HCT116 (cell line): ENCODE results near the gene RBBP8NL. TPM values are rescaled to one million over a fixed set of nuclear protein-coding genes. Genes with fewer than 3 reads are reported as not detected.

Experiments used
- ATAC-seq: fragments of 200-7000 bp; cut with Tn5 transposase; 2 replicates; pipeline ENCODE4 v1.9.1; 2020; ENCODE audit warnings: mild to moderate bottlenecking, moderate library complexity
- BruUV-seq: library from RNA; stranded (reverse); fragments of 400-500 nt; replicated peaks from 2 replicates; lab custom pipeline; 2021; lab: Mats Ljungman, UMichigan
- CTCF ChIA-PET: fragments of 300-600 bp; sonication (Branson Sonifier 250); formaldehyde crosslinking; loops from one replicate; lab custom pipeline; 2021; ENCODE audit warnings: antibody characterized with exemption; lab: Charles Lee
- POLR2A ChIA-PET: fragments of 300-600, 350-600 bp; sonication (Branson Sonifier 250); formaldehyde crosslinking; loops from one replicate; lab custom pipeline; 2021; ENCODE audit warnings: antibody characterized with exemption; lab: Charles Lee
- RAD21 ChIA-PET, 2 experiments: fragments of 300-600 bp; sonication (Branson Sonifier 250); formaldehyde crosslinking; loops; one replicate each; lab custom pipeline; 2023; ENCODE audit warnings: low total read pairs in 2 of 2; ENCODE audit not compliant: uncharacterized antibody in 2 of 2, unreplicated experiment in 2 of 2, low non-redundant PET in 1 of 2; lab: Charles Lee
- DNase-seq: peaks from one replicate; pipeline ENCODE4 v3.0.0-alpha.2; 2010; ENCODE audit warnings: low read depth, low spot score
- H2AFZ ChIP-seq: fragments of 200-600 bp; shearing (Covaris generic), sonication (generic); 2 replicates; pipeline ENCODE4 v1.6.1; 2017; ENCODE audit warnings: low read depth, mixed run types, mixed read lengths, antibody characterized with exemption, low read length; ENCODE audit not compliant: poor library complexity, severe bottlenecking
- H3K27ac ChIP-seq: 2 replicates; pipeline ENCODE4 v1.5.1; 2012; ENCODE audit warnings: low read depth, low read length
- H3K27me3 ChIP-seq: fragments of 200-600 bp; sonication (generic); 2 replicates; pipeline ENCODE4 v1.6.1; 2016; ENCODE audit warnings: mixed run types, low read length, mixed read lengths; ENCODE audit not compliant: insufficient read depth
- H3K36me3 ChIP-seq, 2 experiments: fragments of 200-500 bp in 1 of 2; fragments of 200-600 bp in 1 of 2; sonication (Bioruptor generic) in 1 of 2; sonication (generic) in 1 of 2; 2 replicates each; pipeline versions ENCODE4 v1.5.1 to v1.6.1; 2014 to 2016; ENCODE audit warnings: low read length in 2 of 2, inconsistent platforms in 1 of 2, mixed read lengths in 1 of 2, mixed run types in 1 of 2; ENCODE audit not compliant: insufficient read depth in 2 of 2, control insufficient read depth in 1 of 2
- H3K4me1 ChIP-seq, 2 experiments: fragments of 200-600 bp in 1 of 2; sonication (generic) in 1 of 2; 2 replicates each; pipeline versions ENCODE4 v1.5.1 to v1.6.1; 2012 to 2017; ENCODE audit warnings: low read length in 2 of 2, inconsistent platforms in 1 of 2, mild to moderate bottlenecking in 1 of 2, mixed read lengths in 1 of 2, mixed run types in 1 of 2, moderate library complexity in 1 of 2; ENCODE audit not compliant: insufficient read depth in 2 of 2, control insufficient read depth in 1 of 2
- H3K4me2 ChIP-seq: fragments of 200-600 bp; sonication (generic); 2 replicates; pipeline ENCODE4 v1.6.1; 2017; ENCODE audit warnings: mixed run types, low read length, mixed read lengths
- H3K4me3 ChIP-seq, 2 experiments: fragments of 200-600 bp in 1 of 2; sonication (generic) in 1 of 2; replicated peaks in 1 of 2; 2 replicates each; pipeline ENCODE4 v1.5.1; 2011 to 2016; ENCODE audit warnings: low read length in 2 of 2, control low read depth in 1 of 2, low read depth in 1 of 2, mild to moderate bottlenecking in 1 of 2, mixed read lengths in 1 of 2, mixed run types in 1 of 2
- H3K79me2 ChIP-seq: fragments of 200-600 bp; sonication (generic); 2 replicates; pipeline ENCODE4 v1.6.1; 2017; ENCODE audit warnings: mild to moderate bottlenecking, mixed run types, low read length, moderate library complexity, mixed read lengths; ENCODE audit not compliant: insufficient read depth
- H3K9ac ChIP-seq: fragments of 200-600 bp; sonication (generic); 2 replicates; pipeline ENCODE4 v1.6.1; 2016; ENCODE audit warnings: low read length, mixed read lengths
- H3K9me2 ChIP-seq: fragments of 200-600 bp; sonication (generic), shearing (Covaris generic); 2 replicates; pipeline ENCODE4 v1.6.1; 2017; ENCODE audit warnings: mixed run types, mild to moderate bottlenecking, moderate library complexity; ENCODE audit not compliant: insufficient read depth
- H3K9me3 ChIP-seq, 2 experiments: fragments of 200-500 bp in 1 of 2; fragments of 200-600 bp in 1 of 2; sonication (Bioruptor generic) in 1 of 2; sonication (generic) in 1 of 2; 2 replicates each; pipeline ENCODE4 v1.6.1; 2014 to 2017; ENCODE audit warnings: low read length in 2 of 2, mixed read lengths in 2 of 2, inconsistent platforms in 1 of 2, low read depth in 1 of 2, mild to moderate bottlenecking in 1 of 2, mixed run types in 1 of 2, moderate library complexity in 1 of 2; ENCODE audit not compliant: control insufficient read depth in 1 of 2, insufficient read depth in 1 of 2
- H4K20me1 ChIP-seq: fragments of 200-600 bp; sonication (generic), shearing (Covaris generic); 2 replicates; pipeline ENCODE4 v1.6.1; 2017; ENCODE audit warnings: mixed run types, mild to moderate bottlenecking, moderate library complexity; ENCODE audit not compliant: insufficient read depth
- CEBPB ChIP-seq: IDR thresholded peaks from 2 replicates; pipeline ENCODE4 v1.6.1; 2012; ENCODE audit warnings: low read depth
- EGR1 ChIP-seq: IDR thresholded peaks from 2 replicates; pipeline ENCODE4 v1.6.1; 2012; ENCODE audit warnings: low read depth
- ELF1 ChIP-seq: IDR thresholded peaks from 2 replicates; pipeline ENCODE4 v1.6.1; 2012; ENCODE audit warnings: low read depth, borderline replicate concordance
- EZH2 ChIP-seq: fragments of 200-600 bp; sonication (generic); IDR thresholded peaks from 2 replicates; pipeline ENCODE4 v1.6.1; 2017; ENCODE audit warnings: antibody characterized with exemption, mixed run types
- EZH2phosphoT487 ChIP-seq: fragments of 200-600 bp; IDR thresholded peaks from 2 replicates; pipeline ENCODE4 v1.6.1; 2018; ENCODE audit warnings: antibody characterized with exemption, borderline replicate concordance
- FOSL1 ChIP-seq: IDR thresholded peaks from 2 replicates; pipeline ENCODE4 v1.6.1; 2012; ENCODE audit warnings: low read depth
- JUND ChIP-seq: IDR thresholded peaks from 2 replicates; pipeline ENCODE4 v1.6.1; 2012
- POLR2AphosphoS5 ChIP-seq: IDR thresholded peaks from 2 replicates; pipeline ENCODE4 v1.6.1; 2011; ENCODE audit warnings: mild to moderate bottlenecking, low read depth, low read length, moderate library complexity
- RAD21 ChIP-seq: IDR thresholded peaks from 2 replicates; pipeline ENCODE4 v1.6.1; 2012; ENCODE audit warnings: low read depth, mild to moderate bottlenecking
- SIN3A ChIP-seq: IDR thresholded peaks from 2 replicates; pipeline ENCODE4 v1.6.1; 2012; ENCODE audit warnings: low read depth
- TCF7L2 ChIP-seq: IDR thresholded peaks from 2 replicates; pipeline ENCODE4 v1.7.0; 2011; ENCODE audit warnings: borderline replicate concordance, inconsistent platforms; ENCODE audit not compliant: insufficient read depth, insufficient read length; ENCODE audit errors: extremely low read depth
- YY1 ChIP-seq: IDR thresholded peaks from 2 replicates; pipeline ENCODE4 v1.6.1; 2011; ENCODE audit warnings: low read length, low read depth, moderate library complexity, mild to moderate bottlenecking; ENCODE audit not compliant: insufficient replicate concordance; ENCODE audit errors: extremely low read depth
- ZNF274 ChIP-seq: fragments of 200-500 bp; sonication (Bioruptor generic); IDR thresholded peaks from 2 replicates; pipeline ENCODE4 v1.6.1; 2014; ENCODE audit warnings: mild to moderate bottlenecking, low read depth, low read length, inconsistent platforms
- intact Hi-C: fragments of 100-400 bp; cut with micrococcal nuclease; formaldehyde crosslinking; loops from 2 replicates; pipeline ENCODE4 v1.10.0; 2022
- total RNA-seq: library from RNA; stranded (reverse); gene quantifications from one replicate; pipeline ENCODE4 v1.2.1, GENCODE V29; 2021; ENCODE audit not compliant: unreplicated experiment
- TF ChIP-seq, protein P1 (sequence below), 3 experiments: fragments of 200-600 bp in 1 of 3; sonication (generic) in 1 of 3; IDR thresholded peaks in 2 of 3; conservative IDR thresholded peaks in 1 of 3; 2 replicates each; pipeline ENCODE4 v1.5.1; 2012 to 2017; ENCODE audit warnings: low read depth in 2 of 3, low read length in 2 of 3, antibody characterized with exemption in 1 of 3, borderline replicate concordance in 1 of 3, control low read depth in 1 of 3, mild to moderate bottlenecking in 1 of 3, mixed read lengths in 1 of 3, mixed run types in 1 of 3, moderate library complexity in 1 of 3; ENCODE audit not compliant: insufficient read depth in 1 of 3

Gene RBBP8NL
- total RNA-seq, 1 experiment from 2014 or later: 0.59 TPM

GRCh38 chr20:62420846-62421715 lies 6.3 kb downstream of the RBBP8NL start (continued):
- TF ChIP-seq YY1 (no peak), FOSL1 (no peak)

DNA sequence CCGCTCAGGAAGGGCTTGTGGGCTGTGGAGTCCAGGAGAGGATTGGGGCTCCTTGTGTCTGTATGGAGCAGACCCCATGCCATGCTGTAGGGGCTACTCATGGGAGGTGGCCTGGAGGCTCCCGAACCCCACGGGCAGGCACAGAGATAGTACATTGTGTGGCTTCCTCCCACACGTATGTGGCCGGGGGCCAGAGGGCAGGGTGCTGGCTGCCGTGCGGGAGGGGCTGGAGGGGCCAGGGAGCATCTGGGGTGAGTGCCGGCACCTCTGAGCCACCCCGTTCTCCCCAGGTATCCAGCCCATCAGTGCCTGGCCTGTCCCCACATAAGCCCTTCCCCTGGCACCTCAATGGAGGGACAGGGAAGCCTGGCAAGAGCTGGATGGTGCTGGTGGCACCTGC lies 7.6 kb downstream of the RBBP8NL start:
- Histone ChIP-seq H3K4me1 (peaks cover 0 to 7% of the 10 kb centered on the region in 2 experiments; a peak in 2 of 4 replicates), H2AFZ (no peak overlapping the region), H3K4me3 (no peak overlapping the region), H3K4me2 (no peak overlapping the region), H3K36me3 (no peaks in the 10 kb centered on the region), H4K20me1 (no peaks in the 10 kb centered on the region), H3K27ac (no peak overlapping the region), H3K9ac (no peak overlapping the region), H3K27me3 (no peaks in the 10 kb centered on the region), H3K9me3 (no peaks in the 10 kb centered on the region), H3K9me2 (no peaks in the 10 kb centered on the region), H3K79me2 (no peaks in the 10 kb centered on the region)
- no TSS peak for BruUV-seq
- intact Hi-C loops: no loop called here
- no peak for ATAC-seq
- DNase-seq: no peak
- ChIA-PET CTCF (no interaction called here), POLR2A (no interaction called here), RAD21 (no interaction called here)
- TF ChIP-seq YY1 (no peak), TCF7L2 (no peak), EZH2phosphoT487 (no peak), EGR1 (no peak), ELF1 (no peak), ZNF274 (no peak), POLR2AphosphoS5 (no peak), CEBPB (no peak), RAD21 (no peak), SIN3A (no peak), EZH2 (no peak), JUND (no peak)
- TF ChIP-seq, protein P1, sequence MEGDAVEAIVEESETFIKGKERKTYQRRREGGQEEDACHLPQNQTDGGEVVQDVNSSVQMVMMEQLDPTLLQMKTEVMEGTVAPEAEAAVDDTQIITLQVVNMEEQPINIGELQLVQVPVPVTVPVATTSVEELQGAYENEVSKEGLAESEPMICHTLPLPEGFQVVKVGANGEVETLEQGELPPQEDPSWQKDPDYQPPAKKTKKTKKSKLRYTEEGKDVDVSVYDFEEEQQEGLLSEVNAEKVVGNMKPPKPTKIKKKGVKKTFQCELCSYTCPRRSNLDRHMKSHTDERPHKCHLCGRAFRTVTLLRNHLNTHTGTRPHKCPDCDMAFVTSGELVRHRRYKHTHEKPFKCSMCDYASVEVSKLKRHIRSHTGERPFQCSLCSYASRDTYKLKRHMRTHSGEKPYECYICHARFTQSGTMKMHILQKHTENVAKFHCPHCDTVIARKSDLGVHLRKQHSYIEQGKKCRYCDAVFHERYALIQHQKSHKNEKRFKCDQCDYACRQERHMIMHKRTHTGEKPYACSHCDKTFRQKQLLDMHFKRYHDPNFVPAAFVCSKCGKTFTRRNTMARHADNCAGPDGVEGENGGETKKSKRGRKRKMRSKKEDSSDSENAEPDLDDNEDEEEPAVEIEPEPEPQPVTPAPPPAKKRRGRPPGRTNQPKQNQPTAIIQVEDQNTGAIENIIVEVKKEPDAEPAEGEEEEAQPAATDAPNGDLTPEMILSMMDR (IDR thresholded peaks at IDR 0.05 in 2 of 3, conservative IDR thresholded peaks at IDR 0.05 in 1 of 3; ENCODE audit: borderline replicate concordance in 1 of 3, insufficient read depth in 1 of 3, low read depth in 2 of 3, low read length in 2 of 3): no peak
